Thyroid gland (tissue), 4 donors: ENCODE data around the gene RBM28.

Source experiments
- POLR2A ChIP-seq, 2 donors: fragments of 450-650 bp; IDR thresholded peaks; one replicate each; pipeline ENCODE4 v1.6.1; 2017; ENCODE audit warnings: antibody characterized with exemption in 2 of 2, mild to moderate bottlenecking in 2 of 2, moderate library complexity in 1 of 2
- TF ChIP-seq, protein P1 (sequence below), 6 experiments: fragments of 200-600 bp in 3 of 6; fragments of 450-650 bp in 3 of 6; sonication (generic) in 3 of 6; IDR thresholded peaks; one replicate each; pipeline ENCODE4 v1.5.1; 2016 to 2019; ENCODE audit warnings: antibody characterized with exemption in 6 of 6, mild to moderate bottlenecking in 2 of 6, inconsistent platforms in 1 of 6, moderate library complexity in 1 of 6

DNA sequence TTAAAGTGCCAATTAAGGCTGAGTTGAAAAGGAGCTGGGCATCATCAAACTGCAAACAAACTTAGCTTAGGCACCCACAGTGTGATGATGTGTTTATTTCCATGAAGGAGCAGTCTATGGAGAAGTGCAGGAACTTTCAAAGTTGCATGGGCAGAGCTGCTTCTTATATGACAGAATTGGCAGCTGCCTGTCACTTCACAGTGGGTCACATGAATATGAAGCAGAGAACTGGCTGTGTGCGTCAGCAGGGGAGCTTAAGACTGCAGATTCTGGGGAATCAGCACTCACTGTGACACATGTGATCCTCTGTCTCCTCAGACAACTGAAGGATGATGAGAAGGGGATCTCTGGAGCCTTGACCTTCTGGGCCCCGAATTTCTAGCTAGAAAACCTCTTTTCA lies 36.6 kb downstream of the RBM28 start:
- TF ChIP-seq, protein P1, sequence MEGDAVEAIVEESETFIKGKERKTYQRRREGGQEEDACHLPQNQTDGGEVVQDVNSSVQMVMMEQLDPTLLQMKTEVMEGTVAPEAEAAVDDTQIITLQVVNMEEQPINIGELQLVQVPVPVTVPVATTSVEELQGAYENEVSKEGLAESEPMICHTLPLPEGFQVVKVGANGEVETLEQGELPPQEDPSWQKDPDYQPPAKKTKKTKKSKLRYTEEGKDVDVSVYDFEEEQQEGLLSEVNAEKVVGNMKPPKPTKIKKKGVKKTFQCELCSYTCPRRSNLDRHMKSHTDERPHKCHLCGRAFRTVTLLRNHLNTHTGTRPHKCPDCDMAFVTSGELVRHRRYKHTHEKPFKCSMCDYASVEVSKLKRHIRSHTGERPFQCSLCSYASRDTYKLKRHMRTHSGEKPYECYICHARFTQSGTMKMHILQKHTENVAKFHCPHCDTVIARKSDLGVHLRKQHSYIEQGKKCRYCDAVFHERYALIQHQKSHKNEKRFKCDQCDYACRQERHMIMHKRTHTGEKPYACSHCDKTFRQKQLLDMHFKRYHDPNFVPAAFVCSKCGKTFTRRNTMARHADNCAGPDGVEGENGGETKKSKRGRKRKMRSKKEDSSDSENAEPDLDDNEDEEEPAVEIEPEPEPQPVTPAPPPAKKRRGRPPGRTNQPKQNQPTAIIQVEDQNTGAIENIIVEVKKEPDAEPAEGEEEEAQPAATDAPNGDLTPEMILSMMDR (IDR thresholded peaks at IDR 0.05) = no peak
- TF ChIP-seq POLR2A (IDR thresholded peaks at IDR 0.05) = no peak
